NCI-H2029 treated with DMSO at 0.1 percent for 48 hours (cell line): ENCODE measurements around the gene MYH7.
"Not testable (repeated sequence)": the region's sequence is repeated elsewhere in the genome, so short reads cannot be mapped to it uniquely, and the experiment has no call there.

ENCODE experiments used
- DNase-seq: peaks from one replicate; lab custom pipeline; 2025; lab: John Stamatoyannopoulos, UW

Gene MYH7

GRCh38 chr14:23386266-23386657, 49.2 kb downstream of the MYH7 start:
- DNase-seq = not testable (repeated sequence)

- no peak for DNase-seq
Observed at GRCh38 chr14:23385642-23386265, 49.7 kb downstream of the MYH7 start.

GRCh38 chr14:23385244-23385641, 50.2 kb downstream of the MYH7 start:
- no peak for DNase-seq

- no peak for DNase-seq
Observed at GRCh38 chr14:23384364-23385080, 50.9 kb downstream of the MYH7 start.

- DNase-seq = no peak
Observed at GRCh38 chr14:23382731-23383440, 52.6 kb downstream of the MYH7 start.

GRCh38 chr14:23382276-23382675, 53.2 kb downstream of the MYH7 start:
- DNase-seq = no peak

GRCh38 chr14:23381871-23382270, 53.6 kb downstream of the MYH7 start:
- peak; percentile 45 for DNase-seq

- DNase-seq = no peak
Observed at GRCh38 chr14:23380976-23381375, 54.5 kb downstream of the MYH7 start.

GRCh38 chr14:23380197-23380914, 55.1 kb downstream of the MYH7 start:
- no peak for DNase-seq

GRCh38 chr14:23379366-23380196, 55.9 kb downstream of the MYH7 start:
- peak; percentile 99 for DNase-seq

GRCh38 chr14:23378612-23379220, 56.7 kb downstream of the MYH7 start:
- no peak for DNase-seq

GRCh38 chr14:23377573-23378563, 57.6 kb downstream of the MYH7 start:
- no peak for DNase-seq

GRCh38 chr14:23377198-23377550, 58.3 kb downstream of the MYH7 start:
- DNase-seq = no peak

GRCh38 chr14:23376482-23377197, 58.8 kb downstream of the MYH7 start, which contains the start of gene CMTM5:
Gene CMTM5, plus strand, starts transcription at chr14:23377046. Its CDS starts 206 bp downstream, at chr14:23377252.
- no peak for DNase-seq

GRCh38 chr14:23375527-23376251, 59.8 kb downstream of the MYH7 start:
- no peak for DNase-seq

- DNase-seq = no peak
Observed at GRCh38 chr14:23373041-23373440, 62.4 kb downstream of the MYH7 start.

GRCh38 chr14:23372509-23372908, 63.0 kb downstream of the MYH7 start, which contains the start of gene IL25:
Gene IL25, plus strand, starts transcription at chr14:23372809.
- DNase-seq = no peak

GRCh38 chr14:23371865-23372264, 63.6 kb downstream of the MYH7 start:
- DNase-seq = no peak
